Measurements from ENCODE around the gene GPLD1.

- TF ChIP-seq CTCF (IDR thresholded peaks at IDR 0.05) = no peak
- no peak for TF ChIP-seq POLR2A (IDR thresholded peaks at IDR 0.05)
- no peak for TF ChIP-seq POLR2AphosphoS5 (IDR thresholded peaks at IDR 0.05)
These were observed 12.7 kb downstream of the GPLD1 start for GRCh38 chr6:24476631-24477030.
